ENCODE measurements around the gene TEX54.
A peak's percentile ranks its signal among the peaks of the same experiment; 100 is the strongest.
"Not testable (repeated sequence)": the region's sequence is repeated elsewhere in the genome, so short reads cannot be mapped to it uniquely, and the experiment has no call there.

TEX54 gene

DNA sequence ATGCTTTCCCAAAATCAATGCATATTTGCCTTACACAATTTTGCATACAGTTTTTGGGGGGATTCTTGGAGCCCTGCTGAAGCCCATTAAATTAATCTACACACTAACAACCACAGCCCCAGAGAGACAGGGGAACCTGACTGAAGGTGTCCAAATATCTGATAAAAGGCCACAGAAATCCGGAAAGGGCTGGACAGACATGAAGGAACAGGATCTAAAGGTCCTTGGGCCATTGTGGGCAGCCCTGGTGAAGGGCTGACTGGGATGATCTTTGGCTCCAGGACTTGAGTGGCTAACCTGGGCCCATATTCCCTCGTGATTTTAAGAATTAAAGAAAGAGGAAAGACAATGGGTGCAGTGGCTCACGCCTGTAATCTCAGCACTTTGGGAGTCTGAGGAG, 13.5 kb upstream of the TEX54 start:
- TF ChIP-seq, protein P1, sequence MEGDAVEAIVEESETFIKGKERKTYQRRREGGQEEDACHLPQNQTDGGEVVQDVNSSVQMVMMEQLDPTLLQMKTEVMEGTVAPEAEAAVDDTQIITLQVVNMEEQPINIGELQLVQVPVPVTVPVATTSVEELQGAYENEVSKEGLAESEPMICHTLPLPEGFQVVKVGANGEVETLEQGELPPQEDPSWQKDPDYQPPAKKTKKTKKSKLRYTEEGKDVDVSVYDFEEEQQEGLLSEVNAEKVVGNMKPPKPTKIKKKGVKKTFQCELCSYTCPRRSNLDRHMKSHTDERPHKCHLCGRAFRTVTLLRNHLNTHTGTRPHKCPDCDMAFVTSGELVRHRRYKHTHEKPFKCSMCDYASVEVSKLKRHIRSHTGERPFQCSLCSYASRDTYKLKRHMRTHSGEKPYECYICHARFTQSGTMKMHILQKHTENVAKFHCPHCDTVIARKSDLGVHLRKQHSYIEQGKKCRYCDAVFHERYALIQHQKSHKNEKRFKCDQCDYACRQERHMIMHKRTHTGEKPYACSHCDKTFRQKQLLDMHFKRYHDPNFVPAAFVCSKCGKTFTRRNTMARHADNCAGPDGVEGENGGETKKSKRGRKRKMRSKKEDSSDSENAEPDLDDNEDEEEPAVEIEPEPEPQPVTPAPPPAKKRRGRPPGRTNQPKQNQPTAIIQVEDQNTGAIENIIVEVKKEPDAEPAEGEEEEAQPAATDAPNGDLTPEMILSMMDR (IDR thresholded peaks at IDR 0.05) = no peak
- Histone ChIP-seq H3K27me3 (no peaks in the 10 kb centered on the region), H3K9me3 (no peaks in the 10 kb centered on the region), H3K4me3 (ENCODE audit: low read depth in 1 of 2, low read length in 1 of 2) (no peak overlapping the region), H3K27ac (no peak overlapping the region), H3K36me3 (no peaks in the 10 kb centered on the region), H3K4me1 (ENCODE audit: control insufficient read depth in 1 of 2, insufficient read depth in 1 of 2, low read depth in 1 of 2, low read length in 1 of 2) (peaks cover 12 to 17% of the 10 kb centered on the region in 2 experiments)

DNA sequence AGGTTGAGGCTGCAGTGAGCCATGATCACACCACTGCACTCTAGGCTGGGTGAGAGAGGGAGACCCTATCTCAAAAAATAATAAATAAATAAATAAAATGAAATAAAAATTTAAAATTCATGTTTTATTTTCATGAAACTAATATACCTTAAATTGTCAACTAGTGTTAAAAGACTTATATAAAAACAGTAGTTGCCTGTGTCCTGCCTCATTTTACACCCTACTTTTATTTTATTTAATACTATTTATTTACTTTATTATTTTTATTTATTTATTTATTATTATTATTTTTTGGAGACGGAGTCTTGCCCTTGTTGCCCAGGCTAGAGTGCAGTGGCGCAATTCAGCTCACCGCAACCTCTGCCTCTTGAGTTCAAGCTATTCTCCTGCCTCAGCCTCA, 11.5 kb upstream of the TEX54 start:
- no peak overlapping the region for H3K4me3 ChIP-seq (ENCODE audit: low read depth in 1 of 2, low read length in 1 of 2)
- H3K36me3 ChIP-seq = no peaks in the 10 kb centered on the region
- no peak overlapping the region for H3K27ac ChIP-seq
- TF ChIP-seq, protein P1 (IDR thresholded peaks at IDR 0.05) = no peak
- no peaks in the 10 kb centered on the region for H3K9me3 ChIP-seq
- H3K27me3 ChIP-seq = no peaks in the 10 kb centered on the region
- H3K4me1 ChIP-seq (ENCODE audit: control insufficient read depth in 1 of 2, insufficient read depth in 1 of 2, low read depth in 1 of 2, low read length in 1 of 2) = peaks cover 17 to 31% of the 10 kb centered on the region in 2 experiments

DNA sequence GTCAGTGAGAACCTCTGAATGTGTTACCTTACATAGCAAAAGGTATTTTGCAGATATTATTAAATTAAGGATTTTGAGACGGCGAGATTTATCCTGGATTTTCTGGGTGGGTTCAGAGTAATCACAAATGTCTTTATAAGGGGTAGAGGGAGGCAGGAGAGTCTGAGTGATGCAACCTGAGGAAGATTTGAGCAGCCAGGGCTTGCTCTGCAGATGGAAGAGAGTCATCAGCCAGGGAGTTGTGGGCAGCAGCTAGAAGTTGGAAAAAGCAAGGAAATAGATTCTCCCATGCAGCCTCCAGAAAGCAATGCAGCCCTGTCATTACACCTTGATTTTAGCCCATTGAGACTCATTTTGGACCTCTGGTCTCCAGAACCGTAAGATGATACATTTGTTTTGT, 10.8 kb upstream of the TEX54 start:
- H3K4me1 ChIP-seq (ENCODE audit: control insufficient read depth in 1 of 2, insufficient read depth in 1 of 2, low read depth in 1 of 2, low read length in 1 of 2) = peaks cover 23 to 38% of the 10 kb centered on the region in 2 experiments
- H3K27ac ChIP-seq = no peak overlapping the region
- no peaks in the 10 kb centered on the region for H3K9me3 ChIP-seq
- no peaks in the 10 kb centered on the region for H3K36me3 ChIP-seq
- TF ChIP-seq, protein P1 (IDR thresholded peaks at IDR 0.05) = no peak
- H3K4me3 ChIP-seq (ENCODE audit: low read depth in 1 of 2, low read length in 1 of 2) = no peak overlapping the region
- H3K27me3 ChIP-seq = no peaks in the 10 kb centered on the region

DNA sequence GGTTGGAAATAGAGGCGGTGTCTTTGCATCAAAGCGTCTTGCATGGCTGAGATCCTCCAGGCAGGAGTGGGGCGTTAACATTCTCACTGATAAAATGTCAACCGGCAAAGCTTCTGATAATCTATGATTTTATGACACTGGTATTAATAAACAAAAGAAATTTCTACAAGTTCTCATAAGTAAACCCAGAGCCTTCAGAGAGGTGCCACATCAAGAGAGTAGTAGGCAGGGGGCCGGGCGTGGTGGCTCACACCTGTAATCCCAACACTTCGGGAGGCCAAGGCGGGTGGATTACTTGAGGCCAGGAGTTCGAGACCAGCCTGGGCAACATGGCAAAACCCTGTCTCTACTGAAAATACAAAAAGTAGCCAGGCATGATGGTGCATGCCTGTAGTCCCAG, 10.2 kb upstream of the TEX54 start:
- Histone ChIP-seq H3K4me1 (ENCODE audit: control insufficient read depth in 1 of 2, insufficient read depth in 1 of 2, low read depth in 1 of 2, low read length in 1 of 2) (peaks cover 23 to 38% of the 10 kb centered on the region in 2 experiments), H3K4me3 (ENCODE audit: low read depth in 1 of 2, low read length in 1 of 2) (peak overlapping the region; percentile 89 to 90), H3K27ac (peak overlapping the region; percentile 99)
- H3K36me3 ChIP-seq, H3K9me3 ChIP-seq, H3K27me3 ChIP-seq: not testable (repeated sequence)

DNA sequence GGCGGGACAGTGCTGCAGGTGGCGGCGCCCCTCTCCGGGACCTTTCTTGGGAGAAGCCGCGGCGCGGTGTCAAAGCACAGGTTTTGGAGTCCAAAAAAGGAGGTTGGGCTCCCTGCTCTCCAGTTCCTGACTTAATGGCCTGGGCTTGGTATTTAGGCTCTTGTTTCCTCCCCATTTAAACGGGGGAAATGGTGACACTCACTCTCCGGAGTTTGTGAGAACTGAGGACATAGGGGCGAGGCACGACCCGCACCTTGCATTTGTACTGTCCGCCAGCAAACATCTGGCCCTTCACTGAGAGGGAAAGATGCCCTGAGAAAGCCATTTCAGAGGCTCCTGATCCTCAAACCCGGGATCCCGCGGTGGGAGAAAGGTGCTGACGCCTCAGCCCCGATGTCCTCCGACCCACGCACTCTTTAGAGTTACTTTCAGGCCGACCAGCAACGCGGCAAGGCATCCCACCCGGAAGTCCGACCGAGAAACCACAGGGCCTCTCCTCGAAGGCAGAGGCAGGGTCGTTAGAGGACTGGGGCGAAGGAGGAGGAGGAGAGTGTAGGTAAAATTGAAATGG, 9.6 kb upstream of the TEX54 start:
- Histone ChIP-seq H3K36me3 (no peaks in the 10 kb centered on the region), H3K9me3 (no peaks in the 10 kb centered on the region), H3K27me3 (no peaks in the 10 kb centered on the region), H3K4me1 (ENCODE audit: control insufficient read depth in 1 of 2, insufficient read depth in 1 of 2, low read depth in 1 of 2, low read length in 1 of 2) (peaks cover 23 to 38% of the 10 kb centered on the region in 2 experiments), H3K27ac (peak overlapping the region; percentile 99), H3K4me3 (ENCODE audit: low read depth in 1 of 2, low read length in 1 of 2) (peak overlapping the region; percentile 89 to 90)
- TF ChIP-seq, protein P1 (IDR thresholded peaks at IDR 0.05) = no peak

DNA sequence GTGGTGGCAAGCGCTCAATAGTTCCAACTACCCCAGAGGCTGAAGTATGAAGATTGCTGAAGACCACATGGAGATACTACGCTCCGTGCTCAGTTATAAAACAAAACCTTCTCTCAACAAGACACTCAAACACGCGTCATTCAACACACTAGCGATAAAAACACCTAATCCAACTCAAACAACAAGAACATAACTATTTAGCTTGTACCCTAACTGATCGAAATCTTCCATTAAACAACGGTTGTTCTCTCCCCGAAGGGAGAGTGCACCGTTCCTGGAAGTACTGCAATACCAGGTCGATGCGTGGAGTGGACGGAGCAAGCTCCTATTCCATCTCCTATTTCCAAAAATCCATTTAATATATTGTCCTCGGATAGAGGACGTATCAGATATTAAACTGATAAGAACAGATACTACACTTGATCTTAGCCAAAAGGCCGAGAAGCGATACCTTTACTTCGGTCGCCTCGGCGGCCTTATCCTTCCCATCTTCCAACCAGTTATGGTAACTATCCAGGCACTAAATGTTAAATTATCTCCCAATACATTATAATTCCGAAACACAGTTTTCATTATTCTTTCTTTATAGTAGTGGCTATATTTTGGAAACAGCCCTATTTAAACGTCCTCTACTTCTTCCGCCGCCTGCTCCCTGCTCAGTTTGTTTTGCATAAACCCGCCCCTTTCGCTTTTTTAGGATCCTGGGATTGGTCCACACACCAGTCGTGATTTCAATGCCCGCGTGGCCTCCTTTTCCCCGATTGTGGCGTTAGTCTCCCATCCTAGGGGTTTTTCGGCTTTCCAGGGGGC, 8.9 kb upstream of the TEX54 start:
- TF ChIP-seq, protein P1 (IDR thresholded peaks at IDR 0.05) = peak; percentile 13
- Histone ChIP-seq H3K36me3 (no peaks in the 10 kb centered on the region), H3K27ac (peak overlapping the region; percentile 99), H3K4me3 (ENCODE audit: low read depth in 1 of 2, low read length in 1 of 2) (peak overlapping the region; percentile 89 to 90), H3K27me3 (no peaks in the 10 kb centered on the region), H3K4me1 (ENCODE audit: control insufficient read depth in 1 of 2, insufficient read depth in 1 of 2, low read depth in 1 of 2, low read length in 1 of 2) (peaks cover 23 to 38% of the 10 kb centered on the region in 2 experiments), H3K9me3 (no peaks in the 10 kb centered on the region)

DNA sequence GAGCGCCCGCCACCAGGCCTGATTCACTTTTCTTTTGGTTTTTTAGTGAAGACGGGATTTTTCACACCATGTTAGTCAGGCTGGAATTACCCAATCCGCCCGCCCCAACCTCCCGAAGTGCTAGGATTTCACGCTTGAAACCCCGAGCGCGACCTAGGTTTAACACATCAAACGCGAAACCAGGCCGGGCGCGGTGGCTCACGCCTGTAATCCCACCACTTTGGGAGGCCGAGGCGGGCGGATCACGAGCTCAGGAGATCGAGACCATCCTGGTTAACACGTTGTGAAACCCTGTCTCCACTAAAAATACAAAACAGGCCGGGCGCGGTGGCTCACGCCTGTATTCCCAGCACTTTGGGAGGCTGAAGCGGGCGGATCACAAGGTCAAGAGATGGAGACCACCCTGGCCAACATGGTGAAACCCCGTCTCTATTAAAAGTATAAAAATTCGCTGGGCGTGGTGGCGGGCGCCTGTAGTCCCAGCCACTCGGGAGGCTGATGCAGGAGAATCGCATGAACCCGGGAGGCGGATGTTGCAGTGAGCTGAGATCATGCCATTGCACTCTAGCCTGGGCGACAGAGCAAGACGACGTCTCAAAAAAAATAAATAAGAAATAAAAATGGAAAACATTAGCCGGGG, 8.2 kb upstream of the TEX54 start:
- Histone ChIP-seq H3K4me3 (ENCODE audit: low read depth in 1 of 2, low read length in 1 of 2) (peak overlapping the region; percentile 89 to 90), H3K27ac (peak overlapping the region; percentile 99), H3K4me1 (ENCODE audit: control insufficient read depth in 1 of 2, insufficient read depth in 1 of 2, low read depth in 1 of 2, low read length in 1 of 2) (peaks cover 23 to 38% of the 10 kb centered on the region in 2 experiments)
- H3K27me3 ChIP-seq, H3K36me3 ChIP-seq, H3K9me3 ChIP-seq: not testable (repeated sequence)

Measured in neutrophil (primary cell).